Breast epithelium (tissue), 3 donors: ENCODE results near the gene KRTAP1-1.

Source experiments
- POLR2A ChIP-seq: fragments of 450-650 bp; IDR thresholded peaks from one replicate; pipeline ENCODE4 v1.6.1; 2016; ENCODE audit warnings: antibody characterized with exemption, mild to moderate bottlenecking, moderate library complexity
- POLR2AphosphoS5 ChIP-seq, 3 donors: sonication (generic); formaldehyde crosslinking; IDR thresholded peaks; one replicate each; pipeline ENCODE4 v1.6.1; 2017; ENCODE audit warnings: antibody characterized with exemption in 3 of 3
- TF ChIP-seq, protein P1 (sequence below), 3 donors: fragments of 450-650 bp; IDR thresholded peaks; one replicate each; pipeline ENCODE4 v1.5.1; 2016 to 2017; ENCODE audit warnings: antibody characterized with exemption in 3 of 3, mild to moderate bottlenecking in 3 of 3, moderate library complexity in 3 of 3

DNA sequence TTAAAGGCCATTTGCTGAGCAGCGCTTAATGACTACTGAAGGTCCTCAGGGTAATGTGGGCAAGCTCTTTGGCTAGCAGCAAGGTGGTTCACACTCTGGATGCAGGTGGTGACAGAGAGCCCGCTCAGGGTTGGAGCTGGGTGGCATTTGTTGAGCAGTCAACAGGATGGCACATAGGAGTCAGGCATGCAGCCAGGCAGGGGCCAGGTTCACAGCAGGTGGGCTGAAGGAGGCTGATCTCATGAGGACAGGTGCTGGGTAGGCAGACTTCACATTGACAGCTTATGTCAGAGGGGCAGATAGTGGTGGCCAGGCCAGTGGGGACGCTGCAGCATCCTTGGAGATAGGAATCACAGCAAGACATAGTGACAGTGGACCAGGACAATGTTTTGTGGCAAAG is 36.9 kb downstream of the KRTAP1-1 start:
- TF ChIP-seq POLR2AphosphoS5 (IDR thresholded peaks at IDR 0.05) (no peak), POLR2A (no peak)
- TF ChIP-seq, protein P1, sequence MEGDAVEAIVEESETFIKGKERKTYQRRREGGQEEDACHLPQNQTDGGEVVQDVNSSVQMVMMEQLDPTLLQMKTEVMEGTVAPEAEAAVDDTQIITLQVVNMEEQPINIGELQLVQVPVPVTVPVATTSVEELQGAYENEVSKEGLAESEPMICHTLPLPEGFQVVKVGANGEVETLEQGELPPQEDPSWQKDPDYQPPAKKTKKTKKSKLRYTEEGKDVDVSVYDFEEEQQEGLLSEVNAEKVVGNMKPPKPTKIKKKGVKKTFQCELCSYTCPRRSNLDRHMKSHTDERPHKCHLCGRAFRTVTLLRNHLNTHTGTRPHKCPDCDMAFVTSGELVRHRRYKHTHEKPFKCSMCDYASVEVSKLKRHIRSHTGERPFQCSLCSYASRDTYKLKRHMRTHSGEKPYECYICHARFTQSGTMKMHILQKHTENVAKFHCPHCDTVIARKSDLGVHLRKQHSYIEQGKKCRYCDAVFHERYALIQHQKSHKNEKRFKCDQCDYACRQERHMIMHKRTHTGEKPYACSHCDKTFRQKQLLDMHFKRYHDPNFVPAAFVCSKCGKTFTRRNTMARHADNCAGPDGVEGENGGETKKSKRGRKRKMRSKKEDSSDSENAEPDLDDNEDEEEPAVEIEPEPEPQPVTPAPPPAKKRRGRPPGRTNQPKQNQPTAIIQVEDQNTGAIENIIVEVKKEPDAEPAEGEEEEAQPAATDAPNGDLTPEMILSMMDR (IDR thresholded peaks at IDR 0.05), result no peak
